ENCODE measurements around the gene TIRAP. TPM values are rescaled to one million over a fixed set of nuclear protein-coding genes. Genes with fewer than 3 reads are reported as not detected.
A peak's percentile ranks its signal among the peaks of the same experiment; 100 is the strongest.

The TIRAP gene
- total and polyA plus RNA-seq, 9 of the 15 experiments (the other 6 are each of a cell fraction or from before 2014, with no cell fraction given): 0.60 to 8.7 (median 3.7) TPM

DNA sequence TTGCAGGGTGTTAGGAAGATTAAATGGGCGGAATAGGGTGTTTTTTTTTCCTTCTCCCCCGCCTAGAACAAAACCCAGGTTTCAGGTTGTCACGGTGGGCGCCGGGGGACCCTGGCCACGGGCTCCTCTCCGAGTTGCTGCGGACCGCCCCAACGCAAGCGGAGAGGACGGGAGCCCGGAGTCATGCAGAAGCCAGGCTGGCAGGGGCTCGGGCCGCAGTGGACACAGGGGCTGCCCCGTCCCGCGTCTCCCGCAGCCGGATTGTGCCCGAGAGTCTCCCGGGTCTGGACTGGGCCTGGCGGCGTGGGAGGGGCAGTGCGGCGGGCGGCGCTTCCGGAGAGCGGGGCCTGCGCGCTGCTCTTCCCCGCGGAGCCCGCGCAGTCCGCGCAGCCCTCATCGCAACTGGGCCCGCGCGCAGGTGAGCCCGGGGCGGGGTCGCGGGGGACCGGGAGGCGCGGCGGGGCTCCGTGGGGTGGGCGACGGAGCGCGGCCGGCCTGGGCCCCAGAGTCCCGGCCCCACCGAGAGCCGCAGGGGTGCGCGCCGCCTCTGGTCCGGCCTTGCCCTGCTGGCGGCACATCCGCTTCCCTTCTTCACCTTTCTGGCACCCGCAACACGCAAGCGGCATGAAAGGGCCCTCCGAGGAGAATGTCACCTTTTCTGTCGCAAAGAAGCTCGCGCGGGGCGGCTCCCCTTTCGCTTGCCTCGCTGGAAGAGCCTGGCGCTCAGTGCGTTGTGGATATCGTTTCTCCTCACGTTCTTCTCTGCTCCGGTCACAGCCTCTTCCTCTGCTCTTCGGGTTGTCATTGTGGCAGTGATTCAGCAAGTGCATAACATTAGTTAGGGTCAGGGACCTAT is at the start of gene TIRAP (continued):
- TF ChIP-seq, protein P1, sequence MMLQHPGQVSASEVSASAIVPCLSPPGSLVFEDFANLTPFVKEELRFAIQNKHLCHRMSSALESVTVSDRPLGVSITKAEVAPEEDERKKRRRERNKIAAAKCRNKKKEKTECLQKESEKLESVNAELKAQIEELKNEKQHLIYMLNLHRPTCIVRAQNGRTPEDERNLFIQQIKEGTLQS (IDR thresholded peaks at IDR 0.05): no peak
- TF ChIP-seq, protein P1 (CRISPR knock-in tag; conservative IDR thresholded peaks at IDR 0.05): no peak
- TF ChIP-seq PHF8 (IDR thresholded peaks at IDR 0.05; ENCODE audit: borderline replicate concordance, low read length) (peak; percentile 51; the same call in 1 of the 2 replicates), EP400 (IDR thresholded peaks at IDR 0.05) (peak; percentile 62; the same call in 1 of the 2 replicates), ZNF121 (CRISPR knock-in tag; conservative IDR thresholded peaks at IDR 0.05) (no peak), YY1 (IDR thresholded peaks at IDR 0.05; ENCODE audit: borderline replicate concordance in 1 of 3, control insufficient read depth in 1 of 3, extremely low read depth in 1 of 3, insufficient read depth in 3 of 3, insufficient read length in 1 of 3, insufficient replicate concordance in 2 of 3, low read depth in 1 of 3, low read length in 2 of 3) (no peak), CREB1 (IDR thresholded peaks at IDR 0.05) (no peak; the same call in 1 of the 2 replicates), CREB1 (CRISPR knock-in tag; IDR thresholded peaks at IDR 0.05) (no peak), ZKSCAN1 (IDR thresholded peaks at IDR 0.05; ENCODE audit: low read depth, low read length) (no peak), KHSRP (IDR thresholded peaks at IDR 0.05) (no peak), GTF2A2 (tag; IDR thresholded peaks at IDR 0.05) (no peak), ESRRA (IDR thresholded peaks at IDR 0.05; ENCODE audit: borderline replicate concordance, low read depth) (no peak), ZNF431 (CRISPR knock-in tag; IDR thresholded peaks at IDR 0.05) (no peak), SMAD4 (CRISPR knock-in tag; conservative IDR thresholded peaks at IDR 0.05) (no peak), MCM3 (IDR thresholded peaks at IDR 0.05) (no peak), CHCHD3 (CRISPR knock-in tag; IDR thresholded peaks at IDR 0.05) (no peak), NELFE (IDR thresholded peaks at IDR 0.05; ENCODE audit: insufficient read depth, insufficient read length) (no peak), TAL1 (IDR thresholded peaks at IDR 0.05) (no peak), SMAD2 (IDR thresholded peaks at IDR 0.05; ENCODE audit: low read depth, low read length) (no peak), RBM22 (IDR thresholded peaks at IDR 0.05; ENCODE audit: low read depth, low read length, poor library complexity, severe bottlenecking) (no peak), NR2C2 (CRISPR knock-in tag; IDR thresholded peaks at IDR 0.05) (no peak), NR2C2 (tag; IDR thresholded peaks at IDR 0.05) (peak; percentile 29; the same call in 1 of the 2 replicates), ZNF384 (IDR thresholded peaks at IDR 0.05; ENCODE audit: low read depth, low read length) (no peak)
- TF ChIP-seq, protein P2, sequence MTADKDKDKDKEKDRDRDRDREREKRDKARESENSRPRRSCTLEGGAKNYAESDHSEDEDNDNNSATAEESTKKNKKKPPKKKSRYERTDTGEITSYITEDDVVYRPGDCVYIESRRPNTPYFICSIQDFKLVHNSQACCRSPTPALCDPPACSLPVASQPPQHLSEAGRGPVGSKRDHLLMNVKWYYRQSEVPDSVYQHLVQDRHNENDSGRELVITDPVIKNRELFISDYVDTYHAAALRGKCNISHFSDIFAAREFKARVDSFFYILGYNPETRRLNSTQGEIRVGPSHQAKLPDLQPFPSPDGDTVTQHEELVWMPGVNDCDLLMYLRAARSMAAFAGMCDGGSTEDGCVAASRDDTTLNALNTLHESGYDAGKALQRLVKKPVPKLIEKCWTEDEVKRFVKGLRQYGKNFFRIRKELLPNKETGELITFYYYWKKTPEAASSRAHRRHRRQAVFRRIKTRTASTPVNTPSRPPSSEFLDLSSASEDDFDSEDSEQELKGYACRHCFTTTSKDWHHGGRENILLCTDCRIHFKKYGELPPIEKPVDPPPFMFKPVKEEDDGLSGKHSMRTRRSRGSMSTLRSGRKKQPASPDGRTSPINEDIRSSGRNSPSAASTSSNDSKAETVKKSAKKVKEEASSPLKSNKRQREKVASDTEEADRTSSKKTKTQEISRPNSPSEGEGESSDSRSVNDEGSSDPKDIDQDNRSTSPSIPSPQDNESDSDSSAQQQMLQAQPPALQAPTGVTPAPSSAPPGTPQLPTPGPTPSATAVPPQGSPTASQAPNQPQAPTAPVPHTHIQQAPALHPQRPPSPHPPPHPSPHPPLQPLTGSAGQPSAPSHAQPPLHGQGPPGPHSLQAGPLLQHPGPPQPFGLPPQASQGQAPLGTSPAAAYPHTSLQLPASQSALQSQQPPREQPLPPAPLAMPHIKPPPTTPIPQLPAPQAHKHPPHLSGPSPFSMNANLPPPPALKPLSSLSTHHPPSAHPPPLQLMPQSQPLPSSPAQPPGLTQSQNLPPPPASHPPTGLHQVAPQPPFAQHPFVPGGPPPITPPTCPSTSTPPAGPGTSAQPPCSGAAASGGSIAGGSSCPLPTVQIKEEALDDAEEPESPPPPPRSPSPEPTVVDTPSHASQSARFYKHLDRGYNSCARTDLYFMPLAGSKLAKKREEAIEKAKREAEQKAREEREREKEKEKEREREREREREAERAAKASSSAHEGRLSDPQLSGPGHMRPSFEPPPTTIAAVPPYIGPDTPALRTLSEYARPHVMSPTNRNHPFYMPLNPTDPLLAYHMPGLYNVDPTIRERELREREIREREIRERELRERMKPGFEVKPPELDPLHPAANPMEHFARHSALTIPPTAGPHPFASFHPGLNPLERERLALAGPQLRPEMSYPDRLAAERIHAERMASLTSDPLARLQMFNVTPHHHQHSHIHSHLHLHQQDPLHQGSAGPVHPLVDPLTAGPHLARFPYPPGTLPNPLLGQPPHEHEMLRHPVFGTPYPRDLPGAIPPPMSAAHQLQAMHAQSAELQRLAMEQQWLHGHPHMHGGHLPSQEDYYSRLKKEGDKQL (CRISPR knock-in tag; IDR thresholded peaks at IDR 0.05; ENCODE audit: borderline replicate concordance): no peak

Measured in K562 (cell line).